Measurements from ENCODE around the gene ZPBP2. TPM values are rescaled to one million over a fixed set of nuclear protein-coding genes. Genes with fewer than 3 reads are reported as not detected.
"Not testable (repeated sequence)": the region's sequence is repeated elsewhere in the genome, so short reads cannot be mapped to it uniquely, and the experiment has no call there.

ZPBP2 gene
- total RNA-seq, 1 experiment from 2014 or later: not detected

DNA sequence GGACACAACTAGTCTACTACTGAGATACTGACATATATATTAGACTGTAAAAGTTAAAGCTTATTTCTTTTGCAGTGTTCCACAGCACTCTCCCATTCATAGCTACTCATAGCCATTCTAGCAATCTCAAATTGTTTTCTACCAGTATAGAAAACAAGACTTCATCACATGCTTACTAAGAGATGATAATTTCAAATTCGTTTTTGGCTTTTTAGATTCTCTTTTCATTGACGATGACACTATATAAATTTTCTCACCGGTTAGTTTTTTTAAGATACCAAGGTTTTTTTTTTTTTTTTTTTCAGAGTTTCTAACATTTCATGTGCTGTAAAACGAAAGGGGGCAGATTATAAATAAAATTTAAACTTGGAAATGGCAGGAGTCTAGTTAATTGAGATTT, 21.8 kb upstream of the ZPBP2 start:
- no TSS peak for BruUV-seq (replicated peaks)
- Histone ChIP-seq H3K27me3 (ENCODE audit: control insufficient read depth, insufficient read depth, low read length) (peaks cover 16% of the 10 kb centered on the region), H3K27ac (ENCODE audit: low read length) (no peak overlapping the region), H3K4me3 (ENCODE audit: low read depth in 2 of 2, low read length in 2 of 2) (no peak overlapping the region), H3K4me1 (ENCODE audit: control insufficient read depth, insufficient read depth, low read length) (no peaks in the 10 kb centered on the region), H3K9me3 (ENCODE audit: control insufficient read depth, insufficient read depth, low read depth, low read length) (no peaks in the 10 kb centered on the region), H3K36me3 (ENCODE audit: control insufficient read depth, insufficient read depth, low read length) (no peaks in the 10 kb centered on the region)
- no peak for ATAC-seq
- POLR2A ChIA-PET: interaction anchor here (0.6 kb wide), 1 partner anchor 342 kb away, joined by 3 read pairs; no protein-coding TSS in a partner anchor
- CTCF ChIA-PET: no interaction called here
- in situ Hi-C loops (cut with HindIII; ENCODE audit: low pct_unique_long_range_greater_than_20kb, low sequenced_read_pairs): no loop called here
- intact Hi-C loops (cut with micrococcal nuclease; ENCODE audit: unreplicated experiment): no loop called here
- no peak for DNase-seq (ENCODE audit: low read depth, low spot score)
- TF ChIP-seq TCF7L2 (IDR thresholded peaks at IDR 0.05; ENCODE audit: low read depth, low read length) (no peak), POLR2AphosphoS5 (IDR thresholded peaks at IDR 0.05; ENCODE audit: low read depth, low read length) (no peak), SIN3A (IDR thresholded peaks at IDR 0.05; ENCODE audit: borderline replicate concordance, insufficient read depth, low read depth, low read length) (no peak)
- TF ChIP-seq, protein P1, sequence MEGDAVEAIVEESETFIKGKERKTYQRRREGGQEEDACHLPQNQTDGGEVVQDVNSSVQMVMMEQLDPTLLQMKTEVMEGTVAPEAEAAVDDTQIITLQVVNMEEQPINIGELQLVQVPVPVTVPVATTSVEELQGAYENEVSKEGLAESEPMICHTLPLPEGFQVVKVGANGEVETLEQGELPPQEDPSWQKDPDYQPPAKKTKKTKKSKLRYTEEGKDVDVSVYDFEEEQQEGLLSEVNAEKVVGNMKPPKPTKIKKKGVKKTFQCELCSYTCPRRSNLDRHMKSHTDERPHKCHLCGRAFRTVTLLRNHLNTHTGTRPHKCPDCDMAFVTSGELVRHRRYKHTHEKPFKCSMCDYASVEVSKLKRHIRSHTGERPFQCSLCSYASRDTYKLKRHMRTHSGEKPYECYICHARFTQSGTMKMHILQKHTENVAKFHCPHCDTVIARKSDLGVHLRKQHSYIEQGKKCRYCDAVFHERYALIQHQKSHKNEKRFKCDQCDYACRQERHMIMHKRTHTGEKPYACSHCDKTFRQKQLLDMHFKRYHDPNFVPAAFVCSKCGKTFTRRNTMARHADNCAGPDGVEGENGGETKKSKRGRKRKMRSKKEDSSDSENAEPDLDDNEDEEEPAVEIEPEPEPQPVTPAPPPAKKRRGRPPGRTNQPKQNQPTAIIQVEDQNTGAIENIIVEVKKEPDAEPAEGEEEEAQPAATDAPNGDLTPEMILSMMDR (IDR thresholded peaks at IDR 0.05): no peak
- TF ChIP-seq, protein P2, sequence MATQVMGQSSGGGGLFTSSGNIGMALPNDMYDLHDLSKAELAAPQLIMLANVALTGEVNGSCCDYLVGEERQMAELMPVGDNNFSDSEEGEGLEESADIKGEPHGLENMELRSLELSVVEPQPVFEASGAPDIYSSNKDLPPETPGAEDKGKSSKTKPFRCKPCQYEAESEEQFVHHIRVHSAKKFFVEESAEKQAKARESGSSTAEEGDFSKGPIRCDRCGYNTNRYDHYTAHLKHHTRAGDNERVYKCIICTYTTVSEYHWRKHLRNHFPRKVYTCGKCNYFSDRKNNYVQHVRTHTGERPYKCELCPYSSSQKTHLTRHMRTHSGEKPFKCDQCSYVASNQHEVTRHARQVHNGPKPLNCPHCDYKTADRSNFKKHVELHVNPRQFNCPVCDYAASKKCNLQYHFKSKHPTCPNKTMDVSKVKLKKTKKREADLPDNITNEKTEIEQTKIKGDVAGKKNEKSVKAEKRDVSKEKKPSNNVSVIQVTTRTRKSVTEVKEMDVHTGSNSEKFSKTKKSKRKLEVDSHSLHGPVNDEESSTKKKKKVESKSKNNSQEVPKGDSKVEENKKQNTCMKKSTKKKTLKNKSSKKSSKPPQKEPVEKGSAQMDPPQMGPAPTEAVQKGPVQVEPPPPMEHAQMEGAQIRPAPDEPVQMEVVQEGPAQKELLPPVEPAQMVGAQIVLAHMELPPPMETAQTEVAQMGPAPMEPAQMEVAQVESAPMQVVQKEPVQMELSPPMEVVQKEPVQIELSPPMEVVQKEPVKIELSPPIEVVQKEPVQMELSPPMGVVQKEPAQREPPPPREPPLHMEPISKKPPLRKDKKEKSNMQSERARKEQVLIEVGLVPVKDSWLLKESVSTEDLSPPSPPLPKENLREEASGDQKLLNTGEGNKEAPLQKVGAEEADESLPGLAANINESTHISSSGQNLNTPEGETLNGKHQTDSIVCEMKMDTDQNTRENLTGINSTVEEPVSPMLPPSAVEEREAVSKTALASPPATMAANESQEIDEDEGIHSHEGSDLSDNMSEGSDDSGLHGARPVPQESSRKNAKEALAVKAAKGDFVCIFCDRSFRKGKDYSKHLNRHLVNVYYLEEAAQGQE (IDR thresholded peaks at IDR 0.05; ENCODE audit: insufficient read depth in 1 of 2, low read depth in 2 of 2, low read length in 1 of 2): no peak

DNA sequence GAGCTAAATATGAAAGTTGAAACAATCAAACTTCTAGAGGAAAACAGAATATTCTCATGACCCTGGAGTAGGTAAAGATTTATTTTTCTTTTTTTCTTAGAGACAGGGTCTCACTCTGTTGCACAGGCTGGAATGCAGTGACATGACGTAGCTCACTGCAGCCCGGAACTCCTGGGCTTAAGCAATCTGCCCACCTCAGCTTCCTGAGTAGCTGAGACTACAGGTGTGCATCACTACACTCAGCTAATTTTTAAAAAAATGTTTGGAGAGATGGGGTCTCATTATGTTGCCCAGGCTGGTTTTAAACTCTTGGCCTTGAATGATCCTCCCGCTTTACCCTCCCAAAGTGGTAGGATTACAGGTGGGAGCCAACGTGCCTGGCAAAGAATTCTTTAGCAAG, 19.4 kb upstream of the ZPBP2 start:
- TF ChIP-seq TCF7L2 (IDR thresholded peaks at IDR 0.05; ENCODE audit: low read depth, low read length): no peak
- TF ChIP-seq POLR2AphosphoS5 (IDR thresholded peaks at IDR 0.05; ENCODE audit: low read depth, low read length): no peak
- H3K4me1 ChIP-seq (ENCODE audit: control insufficient read depth, insufficient read depth, low read length): no peaks in the 10 kb centered on the region
- in situ Hi-C loops (cut with HindIII; ENCODE audit: low pct_unique_long_range_greater_than_20kb, low sequenced_read_pairs) (no loop called here), intact Hi-C loops (cut with micrococcal nuclease; ENCODE audit: unreplicated experiment) (no loop called here)
- ATAC-seq (no peak), DNase-seq (ENCODE audit: low read depth, low spot score) (no peak)
- no peaks in the 10 kb centered on the region for H3K36me3 ChIP-seq (ENCODE audit: control insufficient read depth, insufficient read depth, low read length)
- BruUV-seq (replicated peaks): no TSS peak
- ChIA-PET POLR2A (no interaction called here), CTCF (no interaction called here)
- H3K27ac ChIP-seq (ENCODE audit: low read length): no peak overlapping the region
- peaks cover 19% of the 10 kb centered on the region for H3K27me3 ChIP-seq (ENCODE audit: control insufficient read depth, insufficient read depth, low read length)
- no peaks in the 10 kb centered on the region for H3K9me3 ChIP-seq (ENCODE audit: control insufficient read depth, insufficient read depth, low read depth, low read length)
- no peak overlapping the region for H3K4me3 ChIP-seq (ENCODE audit: low read depth in 2 of 2, low read length in 2 of 2)

DNA sequence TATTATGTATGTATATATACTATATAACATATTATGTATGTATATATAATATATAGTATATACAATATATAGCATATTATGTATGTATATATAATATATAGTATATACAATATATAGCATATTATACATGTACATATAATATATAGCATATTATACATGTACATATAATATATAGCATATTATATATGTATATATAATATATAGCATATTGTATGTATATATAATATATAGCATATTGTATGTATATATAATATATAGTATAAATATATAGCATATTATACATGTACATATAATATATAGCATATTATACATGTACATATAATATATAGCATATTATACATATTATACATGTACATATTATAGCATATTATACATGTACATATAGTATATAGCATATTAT, 17.8 kb upstream of the ZPBP2 start:
- H3K27ac ChIP-seq (ENCODE audit: low read length); DNase-seq (ENCODE audit: low read depth, low spot score); BruUV-seq (replicated peaks); POLR2A ChIA-PET; H3K4me3 ChIP-seq (ENCODE audit: low read depth in 2 of 2, low read length in 2 of 2); in situ Hi-C loops (cut with HindIII; ENCODE audit: low pct_unique_long_range_greater_than_20kb, low sequenced_read_pairs); intact Hi-C loops (cut with micrococcal nuclease; ENCODE audit: unreplicated experiment); H3K36me3 ChIP-seq (ENCODE audit: control insufficient read depth, insufficient read depth, low read length); ATAC-seq; H3K9me3 ChIP-seq (ENCODE audit: control insufficient read depth, insufficient read depth, low read depth, low read length); CTCF ChIA-PET; H3K4me1 ChIP-seq (ENCODE audit: control insufficient read depth, insufficient read depth, low read length): not testable (repeated sequence)
- H3K27me3 ChIP-seq (ENCODE audit: control insufficient read depth, insufficient read depth, low read length): peaks cover 15% of the 10 kb centered on the region

Measured in Panc1 (cell line).